Neural cell (in vitro differentiated cells): ENCODE data around the gene DENND4A.

Source experiments
- EP300 ChIP-seq: fragments of 450-650 bp; conservative IDR thresholded peaks from 2 replicates; pipeline ENCODE4 v1.6.1; 2014; ENCODE audit warnings: antibody characterized with exemption, mild to moderate bottlenecking, moderate library complexity; ENCODE audit not compliant: poor library complexity, severe bottlenecking
- EZH2 ChIP-seq: fragments of 200-600, 300-800 bp; shearing (Covaris generic), sonication (generic); IDR thresholded peaks from 2 replicates; pipeline ENCODE4 v1.6.1; 2014; ENCODE audit warnings: antibody characterized with exemption, low read length, borderline replicate concordance, mild to moderate bottlenecking; ENCODE audit not compliant: insufficient read depth, poor library complexity, severe bottlenecking
- POLR2AphosphoS5 ChIP-seq: IDR thresholded peaks from 2 replicates; pipeline ENCODE4 v1.6.1; 2012
- RAD21 ChIP-seq: fragments of 450-650 bp; conservative IDR thresholded peaks from 2 replicates; pipeline ENCODE4 v1.6.1; 2014; ENCODE audit warnings: antibody characterized with exemption, mild to moderate bottlenecking, moderate library complexity
- TAF1 ChIP-seq: IDR thresholded peaks from 2 replicates; pipeline ENCODE4 v1.6.1; 2012; ENCODE audit warnings: low read depth
- TF ChIP-seq, protein P1 (sequence below): fragments of 450-650 bp; IDR thresholded peaks from 2 replicates; pipeline ENCODE4 v1.5.1; 2014; ENCODE audit warnings: antibody characterized with exemption, mild to moderate bottlenecking, moderate library complexity; ENCODE audit not compliant: poor library complexity, severe bottlenecking

DNA sequence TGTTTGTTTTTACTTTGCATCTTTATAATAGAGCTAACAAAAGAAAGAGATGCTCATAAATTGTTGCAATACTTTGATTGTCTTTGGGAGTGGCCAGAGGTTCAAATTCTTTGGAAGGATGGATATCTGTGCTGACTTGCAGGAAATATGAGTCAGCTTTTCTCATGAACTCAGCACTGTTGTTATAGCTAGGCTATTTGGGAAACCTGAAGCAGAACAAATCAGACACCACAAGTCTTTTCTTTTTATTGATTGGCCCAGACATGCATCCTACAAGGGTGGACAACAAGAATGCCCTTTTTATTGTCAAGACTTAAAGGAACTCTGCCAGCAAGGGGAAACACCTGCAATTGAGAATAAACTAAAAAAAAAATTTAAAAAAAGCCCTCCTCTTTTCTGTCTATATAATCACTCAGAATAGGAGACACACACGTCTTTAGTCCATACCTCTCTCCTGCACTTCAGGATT is 4.6 kb upstream of the DENND4A start:
- TF ChIP-seq, protein P1, sequence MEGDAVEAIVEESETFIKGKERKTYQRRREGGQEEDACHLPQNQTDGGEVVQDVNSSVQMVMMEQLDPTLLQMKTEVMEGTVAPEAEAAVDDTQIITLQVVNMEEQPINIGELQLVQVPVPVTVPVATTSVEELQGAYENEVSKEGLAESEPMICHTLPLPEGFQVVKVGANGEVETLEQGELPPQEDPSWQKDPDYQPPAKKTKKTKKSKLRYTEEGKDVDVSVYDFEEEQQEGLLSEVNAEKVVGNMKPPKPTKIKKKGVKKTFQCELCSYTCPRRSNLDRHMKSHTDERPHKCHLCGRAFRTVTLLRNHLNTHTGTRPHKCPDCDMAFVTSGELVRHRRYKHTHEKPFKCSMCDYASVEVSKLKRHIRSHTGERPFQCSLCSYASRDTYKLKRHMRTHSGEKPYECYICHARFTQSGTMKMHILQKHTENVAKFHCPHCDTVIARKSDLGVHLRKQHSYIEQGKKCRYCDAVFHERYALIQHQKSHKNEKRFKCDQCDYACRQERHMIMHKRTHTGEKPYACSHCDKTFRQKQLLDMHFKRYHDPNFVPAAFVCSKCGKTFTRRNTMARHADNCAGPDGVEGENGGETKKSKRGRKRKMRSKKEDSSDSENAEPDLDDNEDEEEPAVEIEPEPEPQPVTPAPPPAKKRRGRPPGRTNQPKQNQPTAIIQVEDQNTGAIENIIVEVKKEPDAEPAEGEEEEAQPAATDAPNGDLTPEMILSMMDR: no peak
- TF ChIP-seq RAD21 (no peak), POLR2AphosphoS5 (no peak), EZH2 (no peak), TAF1 (no peak), EP300 (no peak)
